H1 (cell line): ENCODE data around the gene SEC61G. TPM values are rescaled to one million over a fixed set of nuclear protein-coding genes. Genes with fewer than 3 reads are reported as not detected.

ENCODE experiments used
- CTCF ChIA-PET: fragments of 300-600 bp; sonication (Branson Sonifier 250); formaldehyde crosslinking; loops from one replicate; lab custom pipeline; 2021; ENCODE audit not compliant: partially characterized antibody; lab: Charles Lee
- POLR2A ChIA-PET: fragments of 300-600 bp; sonication (Branson Sonifier 250); formaldehyde crosslinking; loops from one replicate; lab custom pipeline; 2021; ENCODE audit warnings: inconsistent platforms; ENCODE audit not compliant: partially characterized antibody; lab: Charles Lee
- DNase-seq, 2 experiments: peaks; one replicate each; pipeline versions ENCODE4 v3.0.0 to v3.0.0-alpha.2; 2010 to 2022; ENCODE audit warnings: low spot score in 2 of 2, low read depth in 1 of 2, mixed read lengths in 1 of 2
- FAIRE-seq: peaks from 2 replicates; lab custom pipeline; 2011; peaks lifted over from hg19 to GRCh38; lab: Jason Lieb, UNC
- H2AFZ ChIP-seq: 2 replicates; pipeline ENCODE4 v1.8.1; 2012; ENCODE audit warnings: low read length, inconsistent platforms
- H2AK5ac ChIP-seq: 2 replicates; pipeline ENCODE4 v1.6.1; 2013; ENCODE audit warnings: low read depth, low read length
- H2BK120ac ChIP-seq: replicated peaks from 2 replicates; pipeline ENCODE3; 2013; ENCODE audit warnings: low read depth, low read length, inconsistent platforms
- H2BK12ac ChIP-seq: 2 replicates; pipeline ENCODE4 v1.6.1; 2013; ENCODE audit warnings: low read depth, low read length
- H2BK15ac ChIP-seq: 2 replicates; pipeline ENCODE4 v1.6.1; 2013; ENCODE audit warnings: low read length
- H2BK20ac ChIP-seq: 2 replicates; pipeline ENCODE4 v1.6.1; 2013; ENCODE audit warnings: low read length
- H2BK5ac ChIP-seq: 2 replicates; pipeline ENCODE4 v1.6.1; 2013; ENCODE audit warnings: low read depth, low read length
- H3K14ac ChIP-seq: 2 replicates; pipeline ENCODE4 v1.6.1; 2013; ENCODE audit warnings: inconsistent platforms; ENCODE audit not compliant: insufficient read length
- H3K18ac ChIP-seq: 2 replicates; pipeline ENCODE4 v1.6.1; 2013; ENCODE audit warnings: low read length; ENCODE audit errors: extremely low read depth
- H3K23ac ChIP-seq: 2 replicates; pipeline ENCODE4 v1.6.1; 2013; ENCODE audit warnings: inconsistent platforms; ENCODE audit not compliant: insufficient read length
- H3K23me2 ChIP-seq: 2 replicates; pipeline ENCODE4 v1.6.1; 2013; ENCODE audit warnings: low read depth, low read length
- H3K27ac ChIP-seq: 2 replicates; pipeline ENCODE4 v1.6.1; 2011; ENCODE audit warnings: low read depth, low read length, inconsistent platforms
- H3K27me3 ChIP-seq, 4 experiments: replicated peaks in 1 of 4; 1 replicate in 1 of 4; 2 replicates in 3 of 4; pipeline versions ENCODE4 v1.6.1 to v1.8.1; 2011 to 2013; ENCODE audit warnings: low read length in 3 of 4, mild to moderate bottlenecking in 3 of 4, inconsistent platforms in 2 of 4, mixed read lengths in 2 of 4, moderate library complexity in 1 of 4; ENCODE audit not compliant: control insufficient read depth in 3 of 4, insufficient read depth in 3 of 4; ENCODE audit errors: extremely low read depth in 1 of 4
- H3K36me3 ChIP-seq, 4 experiments: 2 replicates each; pipeline versions ENCODE4 v1.6.1 to v1.8.1; 2011 to 2013; ENCODE audit warnings: mild to moderate bottlenecking in 4 of 4, low read length in 3 of 4, moderate library complexity in 2 of 4, control low read depth in 1 of 4, inconsistent platforms in 1 of 4; ENCODE audit not compliant: insufficient read depth in 4 of 4, control insufficient read depth in 2 of 4
- H3K4ac ChIP-seq: replicated peaks from 2 replicates; pipeline ENCODE3; 2013; ENCODE audit warnings: low read length, low read depth, mixed read lengths, inconsistent platforms; ENCODE audit not compliant: insufficient read length
- H3K4me1 ChIP-seq, 4 experiments: replicated peaks in 1 of 4; 1 replicate in 1 of 4; 2 replicates in 3 of 4; pipeline versions ENCODE4 v1.6.1 to v1.8.1; 2011 to 2013; ENCODE audit warnings: low read length in 3 of 4, inconsistent platforms in 2 of 4, mixed read lengths in 1 of 4; ENCODE audit not compliant: insufficient read depth in 4 of 4, control insufficient read depth in 3 of 4
- H3K4me2 ChIP-seq, 2 experiments: 2 replicates each; pipeline versions ENCODE4 v1.6.1 to v1.8.1; 2011 to 2013; ENCODE audit warnings: low read depth in 2 of 2, low read length in 2 of 2, control low read depth in 1 of 2, inconsistent platforms in 1 of 2, mild to moderate bottlenecking in 1 of 2; ENCODE audit not compliant: insufficient read depth in 1 of 2
- H3K4me3 ChIP-seq, 4 experiments: fragments of 200-600, 300-600 bp in 1 of 4; sonication (generic), shearing (Covaris generic), sonication (Bioruptor Twin) in 1 of 4; 2 replicates each; pipeline versions ENCODE4 v1.5.1 to v1.8.1; 2011 to 2016; ENCODE audit warnings: low read length in 4 of 4, low read depth in 3 of 4, control low read depth in 2 of 4, inconsistent platforms in 2 of 4, mild to moderate bottlenecking in 2 of 4, mixed read lengths in 1 of 4, moderate library complexity in 1 of 4; ENCODE audit not compliant: insufficient read depth in 2 of 4; ENCODE audit errors: extremely low read depth in 1 of 4
- H3K56ac ChIP-seq: replicated peaks from 2 replicates; pipeline ENCODE3; 2013; ENCODE audit warnings: low read depth, mild to moderate bottlenecking, mixed read lengths, low read length, inconsistent platforms; ENCODE audit not compliant: insufficient read length
- H3K79me1 ChIP-seq: 2 replicates; pipeline ENCODE4 v1.6.1; 2013; ENCODE audit warnings: low read depth, low read length, control low read depth
- H3K79me2 ChIP-seq, 2 experiments: 2 replicates each; pipeline versions ENCODE4 v1.6.1 to v1.8.1; 2012 to 2013; ENCODE audit warnings: low read length in 2 of 2, mild to moderate bottlenecking in 2 of 2, inconsistent platforms in 1 of 2; ENCODE audit not compliant: insufficient read depth in 2 of 2, control insufficient read depth in 1 of 2
- H3K9ac ChIP-seq, 4 experiments: replicated peaks in 1 of 4; 1 replicate in 1 of 4; 2 replicates in 3 of 4; pipeline versions ENCODE4 v1.6.1 to v1.8.1; 2011 to 2013; ENCODE audit warnings: low read depth in 3 of 4, low read length in 3 of 4, control low read depth in 2 of 4, mild to moderate bottlenecking in 2 of 4, moderate library complexity in 2 of 4, inconsistent platforms in 1 of 4; ENCODE audit errors: extremely low read depth in 1 of 4
- H3K9me3 ChIP-seq, 2 experiments: 2 replicates each; pipeline versions ENCODE4 v1.6.1 to v1.8.1; 2012 to 2013; ENCODE audit warnings: mild to moderate bottlenecking in 2 of 2, moderate library complexity in 2 of 2, control low read depth in 1 of 2, inconsistent platforms in 1 of 2, low read depth in 1 of 2, low read length in 1 of 2, mixed read lengths in 1 of 2; ENCODE audit not compliant: insufficient read depth in 2 of 2
- H4K20me1 ChIP-seq, 2 experiments: replicated peaks in 1 of 2; 2 replicates each; pipeline versions ENCODE3 to v1.8.1; 2011 to 2013; ENCODE audit warnings: inconsistent platforms in 2 of 2, low read length in 2 of 2, mild to moderate bottlenecking in 1 of 2; ENCODE audit not compliant: insufficient read depth in 2 of 2, control insufficient read depth in 1 of 2
- H4K5ac ChIP-seq: 2 replicates; pipeline ENCODE4 v1.6.1; 2013; ENCODE audit warnings: low read length, low read depth, mixed read lengths, inconsistent platforms; ENCODE audit not compliant: insufficient read length
- H4K8ac ChIP-seq: 2 replicates; pipeline ENCODE4 v1.8.0; 2013; ENCODE audit warnings: mild to moderate bottlenecking, moderate library complexity, low read length, inconsistent platforms; ENCODE audit not compliant: insufficient read depth; ENCODE audit errors: extremely low read depth
- H4K91ac ChIP-seq: replicated peaks from 2 replicates; pipeline ENCODE3; 2013; ENCODE audit warnings: low read length, mixed read lengths, inconsistent platforms; ENCODE audit not compliant: insufficient read length
- ATF2 ChIP-seq: IDR thresholded peaks from 2 replicates; pipeline ENCODE4 v1.6.1; 2012; ENCODE audit warnings: low read length, inconsistent platforms
- BACH1 ChIP-seq: IDR thresholded peaks from 2 replicates; pipeline ENCODE4 v1.6.1; 2012; ENCODE audit warnings: low read length, improper control_type of control experiment
- EGR1 ChIP-seq: IDR thresholded peaks from 2 replicates; pipeline ENCODE4 v1.6.1; 2011; ENCODE audit warnings: low read depth, low read length, borderline replicate concordance
- EZH2 ChIP-seq: fragments of 200-600 bp; sonication (generic); IDR thresholded peaks from 2 replicates; pipeline ENCODE4 v1.7.1; 2012; ENCODE audit warnings: low read depth, mild to moderate bottlenecking, moderate library complexity, low read length, inconsistent platforms; ENCODE audit not compliant: severe bottlenecking
- HDAC6 ChIP-seq: IDR thresholded peaks from one replicate; pipeline ENCODE4 v1.7.1; 2012; ENCODE audit warnings: low read depth, mild to moderate bottlenecking, inconsistent platforms, low read length, moderate library complexity
- JUN ChIP-seq: IDR thresholded peaks from 2 replicates; pipeline ENCODE4 v1.6.1; 2011; ENCODE audit warnings: low read depth, mild to moderate bottlenecking, improper control_type of control experiment, low read length
- NRF1 ChIP-seq: IDR thresholded peaks from 2 replicates; pipeline ENCODE4 v1.6.1; 2011; ENCODE audit warnings: mild to moderate bottlenecking, low read depth, low read length, improper control_type of control experiment
- RNF2 ChIP-seq: fragments of 200-900, 300-1000 bp; sonication (generic); IDR thresholded peaks from 2 replicates; pipeline ENCODE4 v1.7.1; 2016; ENCODE audit warnings: borderline replicate concordance, low read depth, mild to moderate bottlenecking, antibody characterized with exemption, low read length; ENCODE audit not compliant: poor library complexity, severe bottlenecking; ENCODE audit errors: missing control alignments
- SUZ12 ChIP-seq: fragments of 200-600 bp; sonication (generic); IDR thresholded peaks from 2 replicates; pipeline ENCODE4 v1.6.1; 2012; ENCODE audit warnings: mild to moderate bottlenecking, inconsistent platforms, low read length, moderate library complexity, mixed read lengths
- WGBS, 2 experiments: shearing (Covaris generic) in 1 of 2; methylation state at CpG; one replicate each; pipeline versions ENCODE4 v1.1.6 to v1.1.7; 2013 to 2015; ENCODE audit warnings: low lambda C conversion rate in 2 of 2, mixed read lengths in 2 of 2, inconsistent platforms in 1 of 2, low coverage in 1 of 2, missing lambda C conversion rate in 1 of 2; ENCODE audit not compliant: insufficient replicate concordance in 2 of 2, insufficient coverage in 1 of 2, insufficient read length in 1 of 2; ENCODE audit errors: extremely low coverage in 1 of 2, missing lambda C conversion rate in 1 of 2; 5-methylcytosine and 5-hydroxymethylcytosine counted together
- polyA plus RNA-seq, 7 experiments: library from polyadenylated mRNA; depleted of rRNA in 3 of 7; stranded (reverse) in 5 of 7; unstranded in 2 of 7; fragments of >200 nt in 5 of 7; fragments of 200-250 nt in 2 of 7; gene quantifications; 1 replicate in 5 of 7; 2 replicates in 1 of 7; 4 replicates in 1 of 7; pipeline versions ENCODE4 v1.2.1 to v1.2.3, GENCODE V29; 2011 to 2013; ENCODE audit warnings: missing spikeins in 2 of 7, mixed read lengths in 2 of 7
- total RNA-seq: library from RNA; stranded (reverse); fragmentation: NEBNext Ultra II Directional; extraction: Animal tissue kit (Norgen Biotek cat#: 25700); gene quantifications from 2 replicates; pipeline ENCODE4 v1.2.1, GENCODE V29; 2021

The SEC61G gene
- total and polyA plus RNA-seq, 2 of the 8 experiments (the other 6 are each of a cell fraction or from before 2014, with no cell fraction given), result 142 to 274 TPM

DNA sequence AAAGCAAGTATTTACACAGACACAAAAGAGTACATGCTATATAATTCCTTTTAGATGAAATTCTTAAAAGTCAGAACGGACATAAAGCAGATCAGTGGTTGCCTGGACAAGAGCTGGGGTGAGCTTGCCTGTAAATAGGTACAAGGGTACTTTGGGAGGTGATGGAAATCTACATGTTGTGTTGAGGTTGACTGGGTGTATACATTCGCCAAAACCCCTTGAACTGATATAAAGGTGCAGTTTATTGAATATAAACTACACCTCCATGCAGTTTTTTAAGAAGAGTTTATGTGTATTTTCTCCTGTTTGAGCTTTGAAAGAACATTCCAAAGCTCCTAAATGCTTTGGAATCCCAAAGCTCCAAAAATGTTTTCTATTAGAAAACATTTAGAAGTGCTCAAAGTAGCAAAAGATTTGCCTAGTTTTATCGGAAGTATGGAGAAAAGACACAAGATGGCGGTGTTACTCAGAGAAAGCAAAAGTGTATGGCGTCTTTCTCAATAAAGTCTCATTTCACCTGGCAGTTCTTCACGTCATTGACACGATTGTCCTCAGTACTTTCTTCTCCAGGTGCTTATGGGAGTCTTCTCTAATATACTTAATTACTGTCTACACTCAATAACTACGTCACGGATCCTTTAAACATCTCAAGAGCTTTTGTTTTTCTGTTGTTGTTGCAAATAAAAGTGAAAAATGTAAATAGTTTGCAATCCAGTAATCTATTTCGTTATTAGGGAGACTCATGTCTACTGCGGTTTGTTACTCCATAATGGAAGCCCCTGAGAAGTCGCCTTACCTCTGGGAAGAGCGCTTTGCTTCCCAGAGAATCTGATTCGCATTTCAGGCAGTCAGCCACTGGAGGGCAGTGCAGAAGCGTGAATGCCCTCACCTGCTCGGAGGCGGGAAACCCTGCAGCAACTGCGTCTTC is 14.7 kb upstream of the SEC61G start:
- H4K20me1 ChIP-seq, result no peaks in the 10 kb centered on the region
- no peaks in the 10 kb centered on the region for H3K23me2 ChIP-seq
- FAIRE-seq (peak; percentile 74), DNase-seq (peak; percentile 81 to 91)
- no peak overlapping the region for H4K8ac ChIP-seq
- no peaks in the 10 kb centered on the region for H3K36me3 ChIP-seq
- no peak overlapping the region for H4K91ac ChIP-seq
- no peak overlapping the region for H3K23ac ChIP-seq
- no peak overlapping the region for H2BK15ac ChIP-seq
- 0 out of 2 replicates have a peak overlapping the region, but pooled peaks have one; percentile 56 for H2BK20ac ChIP-seq
- H2BK12ac ChIP-seq, result no peak overlapping the region
- H2BK5ac ChIP-seq, result no peak overlapping the region
- no peak overlapping the region for H2BK120ac ChIP-seq
- no peak overlapping the region for H2AK5ac ChIP-seq
- H4K5ac ChIP-seq, result no peak overlapping the region
- peak overlapping the region in 1 of 4 experiments; percentile 7; a peak in 1 of 8 replicates for H3K4me3 ChIP-seq
- H3K18ac ChIP-seq, result no peak overlapping the region
- no peak overlapping the region for H3K27ac ChIP-seq
- no peak overlapping the region for H3K9ac ChIP-seq
- 0 out of 2 replicates have a peak overlapping the region, but pooled peaks have one; percentile 11 for H2AFZ ChIP-seq
- peaks cover 2 to 14% of the 10 kb centered on the region in 2 experiments; a peak in 3 of 4 replicates for H3K9me3 ChIP-seq
- ChIA-PET POLR2A (interaction anchor here (0.7 kb wide), 1 partner anchor 15 kb away, joined by 3 read pairs; no protein-coding TSS in a partner anchor), CTCF (interaction anchor here (0.6 to 4.4 kb wide), 25 partner anchors 11 to 499 kb away, joined by 3 to 48 read pairs (median 4); no protein-coding TSS in a partner anchor)
- no peak overlapping the region for H3K14ac ChIP-seq
- H3K4ac ChIP-seq, result no peak overlapping the region
- H3K4me2 ChIP-seq, result no peak overlapping the region
- no peaks in the 10 kb centered on the region for H3K4me1 ChIP-seq
- no peaks in the 10 kb centered on the region for H3K79me1 ChIP-seq
- 43% methylated on average over 18 of the region's 18 CpGs; no CpG with 5 or more reads in 1 of the 2 experiments for WGBS, 2 experiments
- no peaks in the 10 kb centered on the region for H3K79me2 ChIP-seq
- no peaks in the 10 kb centered on the region for H3K27me3 ChIP-seq
- no peak overlapping the region for H3K56ac ChIP-seq
- TF ChIP-seq EGR1, result no peak
- no peak for TF ChIP-seq SUZ12
- no peak for TF ChIP-seq BACH1
- no peak for TF ChIP-seq NRF1
- TF ChIP-seq HDAC6, result no peak
- no peak for TF ChIP-seq EZH2
- TF ChIP-seq JUN, result no peak
- no peak for TF ChIP-seq ATF2
- TF ChIP-seq RNF2, result no peak
